ENCODE measurements around the gene FIGNL2.
"Not testable (repeated sequence)": the region's sequence is repeated elsewhere in the genome, so short reads cannot be mapped to it uniquely, and the experiment has no call there.

The FIGNL2 gene

DNA sequence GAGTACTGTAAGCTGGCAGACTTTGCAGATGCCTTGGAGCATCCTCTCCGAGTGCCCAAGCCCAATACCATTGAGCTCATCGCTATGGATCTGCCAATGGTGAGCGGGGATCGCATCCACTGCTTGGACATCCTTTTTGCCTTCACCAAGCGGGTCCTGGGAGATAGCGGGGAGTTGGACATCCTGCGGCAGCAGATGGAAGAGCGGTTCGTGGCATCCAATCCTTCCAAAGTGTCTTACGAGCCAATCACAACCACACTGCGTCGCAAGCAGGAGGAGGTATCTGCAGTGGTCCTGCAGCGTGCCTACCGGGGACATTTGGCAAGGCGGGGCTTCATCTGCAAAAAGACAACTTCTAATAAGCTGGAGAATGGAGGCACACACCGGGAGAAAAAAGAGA, 41.6 kb downstream of the FIGNL2 start:
- Histone ChIP-seq H3K4me1 (peaks cover 6% of the 10 kb centered on the region), H3K9me3 (ENCODE audit: control insufficient read depth, low read length) (no peaks in the 10 kb centered on the region), H3K4me2 (ENCODE audit: low read length) (no peak overlapping the region), H3K79me2 (no peaks in the 10 kb centered on the region), H3K4me3 (ENCODE audit: low read depth, low read length) (no peak overlapping the region), H2AFZ (no peak overlapping the region), H3K36me3 (ENCODE audit: control insufficient read depth, insufficient read depth, low read length) (no peaks in the 10 kb centered on the region), H3K27me3 (ENCODE audit: control insufficient read depth, insufficient read depth, low read length) (no peaks in the 10 kb centered on the region), H3K27ac (no peak overlapping the region), H3K9ac (no peak overlapping the region)
- TF ChIP-seq, protein P1, sequence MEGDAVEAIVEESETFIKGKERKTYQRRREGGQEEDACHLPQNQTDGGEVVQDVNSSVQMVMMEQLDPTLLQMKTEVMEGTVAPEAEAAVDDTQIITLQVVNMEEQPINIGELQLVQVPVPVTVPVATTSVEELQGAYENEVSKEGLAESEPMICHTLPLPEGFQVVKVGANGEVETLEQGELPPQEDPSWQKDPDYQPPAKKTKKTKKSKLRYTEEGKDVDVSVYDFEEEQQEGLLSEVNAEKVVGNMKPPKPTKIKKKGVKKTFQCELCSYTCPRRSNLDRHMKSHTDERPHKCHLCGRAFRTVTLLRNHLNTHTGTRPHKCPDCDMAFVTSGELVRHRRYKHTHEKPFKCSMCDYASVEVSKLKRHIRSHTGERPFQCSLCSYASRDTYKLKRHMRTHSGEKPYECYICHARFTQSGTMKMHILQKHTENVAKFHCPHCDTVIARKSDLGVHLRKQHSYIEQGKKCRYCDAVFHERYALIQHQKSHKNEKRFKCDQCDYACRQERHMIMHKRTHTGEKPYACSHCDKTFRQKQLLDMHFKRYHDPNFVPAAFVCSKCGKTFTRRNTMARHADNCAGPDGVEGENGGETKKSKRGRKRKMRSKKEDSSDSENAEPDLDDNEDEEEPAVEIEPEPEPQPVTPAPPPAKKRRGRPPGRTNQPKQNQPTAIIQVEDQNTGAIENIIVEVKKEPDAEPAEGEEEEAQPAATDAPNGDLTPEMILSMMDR (IDR thresholded peaks at IDR 0.05) = no peak

DNA sequence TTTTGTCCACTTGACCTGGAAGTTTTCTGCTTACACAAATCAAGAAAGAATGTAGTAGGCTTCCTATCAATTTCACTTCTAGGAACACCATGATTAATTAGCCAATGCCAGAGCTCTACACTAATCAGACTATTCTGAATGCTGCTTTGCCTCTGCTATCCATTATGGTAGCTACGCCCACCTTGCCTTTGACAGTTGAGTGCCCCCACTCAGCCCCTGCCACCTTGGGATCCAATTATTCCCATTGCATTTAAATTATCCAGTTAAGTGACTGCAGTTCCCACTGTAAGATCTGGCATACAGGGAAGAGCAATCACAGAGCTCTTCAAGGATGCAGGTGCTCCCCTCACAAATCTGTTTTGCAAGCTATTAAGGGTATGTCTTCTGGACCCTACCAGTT, 47.5 kb downstream of the FIGNL2 start:
- no peaks in the 10 kb centered on the region for H3K27me3 ChIP-seq (ENCODE audit: control insufficient read depth, insufficient read depth, low read length)
- no peaks in the 10 kb centered on the region for H3K9me3 ChIP-seq (ENCODE audit: control insufficient read depth, low read length)
- H3K4me2 ChIP-seq (ENCODE audit: low read length) = no peak overlapping the region
- H3K27ac ChIP-seq = no peak overlapping the region
- H2AFZ ChIP-seq = no peak overlapping the region
- H3K4me1 ChIP-seq = peaks cover 2% of the 10 kb centered on the region
- TF ChIP-seq, protein P1 (IDR thresholded peaks at IDR 0.05) = no peak
- H3K36me3 ChIP-seq (ENCODE audit: control insufficient read depth, insufficient read depth, low read length) = no peaks in the 10 kb centered on the region
- no peak overlapping the region for H3K4me3 ChIP-seq (ENCODE audit: low read depth, low read length)
- H3K9ac ChIP-seq = no peak overlapping the region
- no peaks in the 10 kb centered on the region for H3K79me2 ChIP-seq

DNA sequence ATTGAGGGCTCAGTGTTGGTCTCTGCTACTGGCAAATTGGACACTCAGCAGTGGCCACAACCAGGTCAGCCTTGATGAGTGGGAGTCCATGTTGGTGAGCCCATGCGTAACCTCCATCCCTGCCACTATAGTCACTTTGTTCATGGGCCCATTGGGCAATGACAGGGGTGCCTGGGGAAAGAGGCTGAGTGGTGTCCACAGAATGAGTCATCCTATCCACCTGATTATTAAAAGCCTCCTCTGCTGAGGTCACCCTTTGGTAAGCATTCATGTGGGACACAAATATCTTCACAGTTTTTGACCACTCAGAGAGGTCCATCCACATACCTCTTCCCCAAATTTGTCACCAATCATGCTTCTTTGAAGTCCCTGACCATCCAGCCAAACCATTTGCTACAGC, 50.0 kb downstream of the FIGNL2 start:
- no peaks in the 10 kb centered on the region for H3K36me3 ChIP-seq (ENCODE audit: control insufficient read depth, insufficient read depth, low read length)
- H3K27me3 ChIP-seq (ENCODE audit: control insufficient read depth, insufficient read depth, low read length) = no peaks in the 10 kb centered on the region
- TF ChIP-seq, protein P1 (IDR thresholded peaks at IDR 0.05) = no peak
- no peak overlapping the region for H2AFZ ChIP-seq
- H3K4me1 ChIP-seq = peaks cover 2% of the 10 kb centered on the region
- no peak overlapping the region for H3K4me3 ChIP-seq (ENCODE audit: low read depth, low read length)
- no peaks in the 10 kb centered on the region for H3K9me3 ChIP-seq (ENCODE audit: control insufficient read depth, low read length)
- no peak overlapping the region for H3K4me2 ChIP-seq (ENCODE audit: low read length)
- no peaks in the 10 kb centered on the region for H3K79me2 ChIP-seq
- no peak overlapping the region for H3K27ac ChIP-seq
- H3K9ac ChIP-seq = no peak overlapping the region

DNA sequence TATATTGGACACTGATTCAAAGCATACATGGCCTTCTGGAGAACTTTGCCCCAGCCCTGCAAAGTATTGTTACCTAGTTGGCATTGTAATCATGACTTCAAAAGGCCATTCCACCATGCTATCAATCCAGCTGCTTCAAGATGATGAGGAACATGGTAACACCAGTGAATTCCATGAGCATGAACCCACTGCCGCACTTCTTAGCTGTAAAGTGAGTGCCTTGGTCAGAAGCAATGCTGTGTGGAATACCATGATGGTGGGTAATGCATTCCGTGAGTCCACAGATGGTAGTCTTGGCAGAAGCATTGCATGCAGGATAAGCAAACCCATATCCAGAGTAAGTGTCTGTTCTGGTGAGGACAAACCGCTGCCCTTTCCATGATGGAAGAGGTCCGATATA, 50.5 kb downstream of the FIGNL2 start:
- not testable (repeated sequence) for H3K4me1 ChIP-seq

DNA sequence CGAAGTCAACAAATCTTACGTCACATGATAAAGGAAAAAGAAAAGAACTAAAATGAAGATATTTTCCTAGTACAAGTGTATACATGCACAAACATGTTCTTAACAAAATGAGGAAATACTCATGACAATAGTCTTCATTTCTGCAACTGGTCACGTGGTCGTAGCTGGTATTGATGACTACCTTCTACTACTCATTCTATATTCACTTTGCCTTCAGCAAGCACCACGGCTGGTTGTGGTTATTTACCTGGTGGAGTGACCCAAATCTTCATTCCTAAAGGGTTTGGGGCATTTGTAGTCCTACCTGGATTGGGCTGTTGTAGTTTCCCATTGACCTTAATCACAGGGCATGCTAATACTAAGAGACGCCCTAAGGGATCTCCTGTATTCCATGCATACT, 51.2 kb downstream of the FIGNL2 start:
- Histone ChIP-seq H3K27me3 (ENCODE audit: control insufficient read depth, insufficient read depth, low read length) (no peaks in the 10 kb centered on the region), H3K4me1 (peaks cover 2% of the 10 kb centered on the region), H3K79me2 (no peaks in the 10 kb centered on the region), H3K9ac (no peak overlapping the region), H3K4me2 (ENCODE audit: low read length) (no peak overlapping the region), H2AFZ (no peak overlapping the region), H3K9me3 (ENCODE audit: control insufficient read depth, low read length) (no peaks in the 10 kb centered on the region), H3K36me3 (ENCODE audit: control insufficient read depth, insufficient read depth, low read length) (no peaks in the 10 kb centered on the region), H3K27ac (no peak overlapping the region), H3K4me3 (ENCODE audit: low read depth, low read length) (no peak overlapping the region)
- TF ChIP-seq, protein P1 (IDR thresholded peaks at IDR 0.05) = no peak

More for the DNA sequence above, 50.5 kb downstream of the FIGNL2 start:
- H3K27ac ChIP-seq; H3K9me3 ChIP-seq (ENCODE audit: control insufficient read depth, low read length); H3K36me3 ChIP-seq (ENCODE audit: control insufficient read depth, insufficient read depth, low read length); H3K79me2 ChIP-seq; H2AFZ ChIP-seq; H3K9ac ChIP-seq; H3K4me3 ChIP-seq (ENCODE audit: low read depth, low read length); H3K27me3 ChIP-seq (ENCODE audit: control insufficient read depth, insufficient read depth, low read length); H3K4me2 ChIP-seq (ENCODE audit: low read length): not testable (repeated sequence)

Measured in parathyroid adenoma (tissue), 2 donors.